Mesodermal cell (in vitro differentiated cells): ENCODE results near the gene VEPH1.

Experiments
- H3K27ac ChIP-seq: 2 replicates; pipeline ENCODE4 v1.7.0; 2013; ENCODE audit warnings: mild to moderate bottlenecking, low read depth, low read length, moderate library complexity; ENCODE audit not compliant: severe bottlenecking
- H3K36me3 ChIP-seq: 2 replicates; pipeline ENCODE4 v1.7.1; 2013; ENCODE audit warnings: mild to moderate bottlenecking, low read length, moderate library complexity; ENCODE audit not compliant: control insufficient read depth, insufficient read depth
- H3K4me1 ChIP-seq: one replicate; pipeline ENCODE4 v1.7.1; 2013; ENCODE audit warnings: mild to moderate bottlenecking, low read length; ENCODE audit not compliant: insufficient read depth, control insufficient read depth, poor library complexity, severe bottlenecking
- H3K4me3 ChIP-seq: 2 replicates; pipeline ENCODE4 v1.7.0; 2013; ENCODE audit warnings: low read length, control low read depth, mild to moderate bottlenecking; ENCODE audit not compliant: insufficient read depth, poor library complexity, severe bottlenecking; ENCODE audit errors: extremely low read depth
- H3K9me3 ChIP-seq: 2 replicates; pipeline ENCODE4 v1.7.1; 2013; ENCODE audit warnings: mild to moderate bottlenecking, low read length, moderate library complexity; ENCODE audit not compliant: control insufficient read depth
- WGBS, 2 experiments: methylation state at CpG; one replicate each; pipeline ENCODE4 v1.1.5; 2013; ENCODE audit warnings: missing lambda C conversion rate in 2 of 2; ENCODE audit not compliant: insufficient coverage in 2 of 2; 5-methylcytosine and 5-hydroxymethylcytosine counted together

VEPH1 gene

GRCh38 chr3:157219215-157219614, 284.0 kb downstream of the VEPH1 start:
- H3K27ac ChIP-seq, result no peak overlapping the region
- WGBS, 2 experiments, result 93 to 100% methylated on average over 1 to 2 of the region's 3 CpGs
- no peaks in the 10 kb centered on the region for H3K4me1 ChIP-seq
- H3K9me3 ChIP-seq, result no peaks in the 10 kb centered on the region
- H3K36me3 ChIP-seq, result no peaks in the 10 kb centered on the region
- no peak overlapping the region for H3K4me3 ChIP-seq
